Measurements from ENCODE around the gene ZFAND3.

ZFAND3 gene

GRCh38 chr6:38141716-38142115 is 322.2 kb downstream of the ZFAND3 start:
- no peak for DNase-seq

GRCh38 chr6:38142178-38142902 is 322.8 kb downstream of the ZFAND3 start:
- DNase-seq: no peak

DNA sequence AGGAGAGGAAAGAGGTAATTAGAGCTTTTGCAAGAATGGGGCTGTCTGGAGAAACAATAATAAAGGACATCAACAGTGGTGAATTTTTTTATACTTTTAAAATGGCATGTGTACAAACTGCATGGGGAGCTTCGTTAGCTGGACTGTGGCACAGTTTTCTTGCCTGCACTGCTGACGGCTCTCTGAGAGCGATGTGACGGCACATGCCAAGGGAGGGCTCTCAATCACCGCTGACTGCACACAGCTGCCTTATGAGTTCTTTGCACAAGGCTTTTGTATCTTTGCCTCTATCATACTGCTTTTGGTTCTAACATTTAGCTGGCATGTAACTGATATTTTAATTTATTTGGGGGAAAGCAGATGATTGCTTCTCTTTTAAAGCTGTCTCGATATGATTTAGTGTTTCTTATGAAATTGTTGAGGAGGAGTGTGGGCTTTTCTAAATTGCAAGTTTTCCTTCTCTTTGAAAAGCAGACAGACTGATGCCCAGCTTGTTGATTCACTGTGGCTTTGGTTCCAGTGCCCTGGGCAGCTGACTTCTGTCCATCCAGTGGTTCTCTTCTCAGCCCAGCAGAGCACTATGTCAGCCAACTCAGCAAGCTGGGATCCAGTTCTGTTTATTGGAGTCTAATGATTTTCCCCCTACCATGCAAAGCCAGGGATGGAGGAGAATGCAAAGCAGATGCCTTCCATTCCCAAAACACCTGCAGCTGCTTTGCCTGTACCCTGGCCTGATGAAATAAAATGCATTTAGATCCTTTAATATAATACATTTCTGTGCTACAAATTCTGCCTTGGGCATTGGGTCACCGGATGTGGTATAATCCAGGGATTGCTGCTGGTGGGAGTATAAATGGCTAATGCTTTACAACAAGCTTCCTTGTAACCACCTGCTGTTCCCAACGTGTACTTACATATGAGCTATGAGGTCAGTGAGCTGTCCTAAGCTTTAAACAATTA is 323.9 kb downstream of the ZFAND3 start:
- peak; percentile 6 for DNase-seq

DNA sequence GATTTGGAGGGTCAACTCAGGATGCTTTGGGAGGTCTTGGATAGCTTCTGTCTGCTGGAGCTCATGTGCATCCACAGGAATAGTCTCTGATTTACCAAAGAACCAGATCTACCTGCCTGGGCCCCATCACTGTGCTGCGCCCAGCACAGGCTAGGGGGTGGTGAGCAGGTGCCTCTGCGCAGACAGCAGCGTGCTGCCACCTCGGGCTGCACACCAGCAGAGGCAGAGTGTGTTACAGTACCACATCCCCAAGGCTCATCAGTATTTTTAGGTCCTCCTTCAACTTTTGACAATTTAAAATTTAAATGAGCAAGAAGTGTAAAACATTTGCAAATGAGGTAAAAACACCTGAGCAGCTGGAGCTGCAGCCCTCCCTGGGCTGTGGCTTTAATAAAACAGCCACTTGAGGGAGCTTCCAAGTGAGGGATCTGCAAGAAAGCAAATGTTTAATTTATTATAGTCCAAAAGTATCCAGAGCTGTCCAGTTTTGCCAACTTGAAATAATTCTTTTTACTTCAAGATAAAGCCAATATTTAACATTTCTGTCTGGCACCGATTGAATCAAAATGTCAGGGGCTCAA is 324.9 kb downstream of the ZFAND3 start:
- no peak for DNase-seq

DNA sequence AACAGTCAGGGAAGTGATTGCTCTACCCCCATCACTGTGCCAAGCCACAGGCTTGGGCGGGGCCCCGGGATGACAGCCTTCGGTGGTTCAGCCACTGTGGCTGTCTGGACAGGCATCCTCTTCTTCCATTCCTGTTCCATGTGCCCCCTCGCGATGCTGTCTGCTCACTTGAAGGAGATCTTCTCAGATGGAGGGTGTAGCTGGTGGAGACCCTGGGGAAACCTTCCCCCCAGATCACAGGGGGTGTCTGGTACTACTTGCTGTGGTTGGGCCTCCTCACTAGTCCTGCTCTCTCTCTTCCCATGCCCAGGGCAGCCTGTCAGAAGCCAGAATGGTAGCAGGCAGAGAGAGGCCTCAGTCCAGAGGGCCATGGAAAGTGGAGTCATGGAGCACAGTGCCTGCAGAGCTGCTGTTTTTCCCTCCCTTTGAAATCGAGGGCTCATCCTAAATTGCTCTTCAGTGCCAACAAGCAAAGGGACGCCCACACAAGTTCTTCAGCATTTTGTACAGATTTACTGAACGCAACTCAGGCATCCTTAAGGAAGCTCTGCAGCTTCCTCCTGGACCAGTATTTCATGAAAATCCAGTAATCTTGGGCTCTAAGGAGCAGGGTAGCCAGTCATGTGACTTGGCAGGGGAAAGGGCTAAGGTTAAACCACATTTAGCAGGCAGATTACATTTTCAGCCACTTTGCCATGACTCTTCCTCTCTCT is 326.6 kb downstream of the ZFAND3 start:
- no peak for DNase-seq

DNA sequence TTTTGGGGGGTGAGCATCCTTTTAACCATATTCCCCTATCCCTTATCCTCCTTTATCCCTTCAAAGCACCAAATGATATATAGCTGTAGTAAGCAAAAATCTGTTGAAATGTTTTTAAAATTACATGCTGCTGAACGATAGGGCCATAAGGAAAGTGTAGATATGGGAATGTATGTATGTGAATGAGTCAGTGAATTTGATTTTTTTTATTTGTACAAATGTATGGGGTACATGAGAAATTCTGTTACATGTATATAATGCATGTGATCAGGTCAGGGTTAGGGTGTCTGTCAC is 327.2 kb downstream of the ZFAND3 start:
- DNase-seq: no peak

DNA sequence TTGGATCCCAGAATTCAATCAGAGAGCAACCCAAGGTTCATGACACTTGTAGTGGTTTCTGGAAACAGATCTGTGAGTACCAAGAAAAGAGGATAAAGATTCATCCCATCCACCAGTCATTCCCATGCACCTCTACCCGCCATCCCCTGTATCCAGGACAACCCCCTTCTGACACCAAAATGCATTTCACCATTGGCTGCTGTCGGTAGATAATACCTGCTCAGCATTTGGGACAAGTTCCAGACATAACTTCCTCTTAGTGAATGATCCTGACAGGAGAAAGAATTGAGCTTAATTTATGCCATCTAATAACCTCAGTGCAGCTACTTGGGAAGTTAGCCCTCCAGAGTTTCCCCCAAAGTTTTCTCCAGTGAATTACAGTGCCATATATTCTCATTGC is 329.1 kb downstream of the ZFAND3 start:
- no peak for DNase-seq

DNA sequence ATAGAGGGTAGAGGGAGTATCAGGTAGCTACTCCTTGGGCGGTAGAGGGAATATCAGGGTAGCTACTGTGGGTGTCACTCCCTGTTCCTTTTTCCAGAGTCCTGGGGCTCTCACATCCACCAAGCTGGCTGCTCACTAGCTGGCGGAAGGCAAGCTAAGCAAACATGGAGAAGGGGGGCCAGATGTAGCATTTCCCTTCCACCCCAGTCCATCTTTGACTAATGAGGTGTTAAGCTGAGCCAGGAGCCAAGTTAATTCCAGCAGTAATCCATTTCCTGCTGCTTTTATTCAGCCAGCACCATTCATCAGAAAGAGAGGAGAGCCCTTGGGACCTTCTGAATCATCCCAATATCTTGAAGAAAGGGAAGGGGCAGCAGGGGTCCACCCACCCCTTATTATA is 330.0 kb downstream of the ZFAND3 start:
- DNase-seq: peak; percentile 3

- no peak for DNase-seq
These were observed 330.5 kb downstream of the ZFAND3 start for GRCh38 chr6:38150021-38150420.

- no peak for DNase-seq
These were observed 331.3 kb downstream of the ZFAND3 start for GRCh38 chr6:38150681-38151296.

- DNase-seq: no peak
These were observed 332.3 kb downstream of the ZFAND3 start for GRCh38 chr6:38151580-38152500.

DNA sequence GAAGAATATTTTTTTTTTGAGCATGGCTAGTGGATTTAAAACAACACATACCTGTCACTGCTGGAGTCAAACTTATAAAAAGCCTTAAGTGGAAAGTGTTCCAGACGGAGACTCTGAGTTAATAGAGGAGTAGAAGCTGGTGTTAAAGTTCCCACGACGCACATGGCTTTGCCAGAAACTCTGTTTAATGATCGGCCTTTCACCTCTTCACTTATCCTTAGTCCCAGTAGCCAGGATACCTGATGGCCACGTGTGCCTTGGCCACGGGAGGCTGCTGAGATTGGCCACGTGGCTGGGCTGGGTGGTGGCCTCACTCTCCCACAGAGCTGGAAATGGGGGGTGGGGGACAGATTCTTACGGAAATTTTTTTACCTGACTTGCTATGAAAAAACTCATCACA is 333.1 kb downstream of the ZFAND3 start:
- no peak for DNase-seq

DNA sequence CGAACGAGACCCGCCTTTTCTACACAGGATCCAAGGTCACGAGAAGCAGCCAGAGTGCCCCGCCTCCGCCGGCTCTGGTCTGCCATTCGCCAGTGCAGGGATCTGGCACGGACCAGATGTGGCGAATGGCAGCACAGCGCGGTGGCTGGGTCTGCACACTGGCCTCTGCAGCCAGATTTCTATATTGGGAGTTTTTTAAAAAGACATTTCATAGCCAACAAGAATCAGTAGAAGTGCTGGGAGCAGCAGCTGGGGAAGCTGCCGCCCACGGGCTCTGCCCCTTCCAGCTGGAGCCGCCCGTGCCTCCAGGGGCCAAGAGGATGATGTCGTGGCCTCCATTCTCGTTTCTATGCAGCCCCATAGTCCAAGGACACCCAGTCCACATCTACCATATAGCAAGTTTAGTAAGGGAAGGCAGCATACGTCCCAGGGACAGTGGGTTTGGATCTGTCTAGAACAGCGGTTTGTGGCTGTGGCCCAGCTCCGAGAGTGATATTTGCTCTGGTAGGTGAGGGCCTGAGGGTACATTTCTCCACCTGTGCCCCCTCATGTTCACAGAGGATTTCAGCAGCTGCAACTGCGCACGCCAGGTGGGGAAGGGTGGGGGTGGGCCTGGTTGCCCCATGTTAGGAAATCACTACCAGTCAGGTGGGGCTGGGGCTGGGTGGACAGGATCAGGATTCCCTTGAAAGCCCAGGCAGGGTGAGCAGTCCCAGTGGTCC is 333.7 kb downstream of the ZFAND3 start:
- DNase-seq: no peak

GRCh38 chr6:38153798-38154345 is 334.3 kb downstream of the ZFAND3 start:
- DNase-seq: no peak

GRCh38 chr6:38154731-38155130 is 335.2 kb downstream of the ZFAND3 start:
- no peak for DNase-seq

GRCh38 chr6:38155144-38155543 is 335.6 kb downstream of the ZFAND3 start:
- DNase-seq: no peak

- DNase-seq: no peak
These were observed 336.2 kb downstream of the ZFAND3 start for GRCh38 chr6:38155621-38156204.

- DNase-seq: no peak
These were observed 337.5 kb downstream of the ZFAND3 start for GRCh38 chr6:38156818-38157565.

GRCh38 chr6:38157905-38158304 is 338.4 kb downstream of the ZFAND3 start:
- DNase-seq: no peak
